ENCODE measurements around the gene PPP1R14D.
A peak's percentile ranks its signal among the peaks of the same experiment; 100 is the strongest.

PPP1R14D gene

DNA sequence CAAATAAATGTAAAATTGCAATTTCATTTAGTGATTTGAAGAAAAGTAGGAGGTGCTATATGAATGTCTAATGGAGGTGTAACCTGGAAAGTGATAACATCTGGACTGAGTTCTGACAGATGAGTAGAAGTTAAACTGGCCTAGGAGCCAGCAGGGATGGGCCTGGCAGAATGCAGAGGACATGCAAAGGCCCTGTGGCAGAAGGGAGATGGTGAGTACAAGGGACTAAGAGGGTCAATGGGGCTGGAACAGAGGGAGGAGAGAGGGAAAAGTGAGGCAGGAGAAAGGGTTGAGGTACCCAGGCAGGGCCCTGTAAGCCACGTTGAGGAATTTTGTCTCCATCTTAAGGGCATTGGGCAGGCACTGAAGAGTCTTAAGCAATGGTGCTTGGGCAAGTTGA is 3.4 kb upstream of the PPP1R14D start:
- TF ChIP-seq, protein P1, sequence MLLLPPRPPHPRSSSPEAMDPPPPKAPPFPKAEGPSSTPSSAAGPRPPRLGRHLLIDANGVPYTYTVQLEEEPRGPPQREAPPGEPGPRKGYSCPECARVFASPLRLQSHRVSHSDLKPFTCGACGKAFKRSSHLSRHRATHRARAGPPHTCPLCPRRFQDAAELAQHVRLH (tag by site-specific recombination; IDR thresholded peaks at IDR 0.05): 0 out of 2 replicates have a peak, but pooled peaks have one; percentile 60
- TF ChIP-seq ZNF132 (tag by site-specific recombination; IDR thresholded peaks at IDR 0.05; ENCODE audit: borderline replicate concordance) (no peak), ZNF600 (tag by site-specific recombination; IDR thresholded peaks at IDR 0.05) (no peak), ZNF121 (tag by site-specific recombination; IDR thresholded peaks at IDR 0.05) (0 out of 2 replicates have a peak, but pooled peaks have one; percentile 12), FEZF1 (tag by site-specific recombination; IDR thresholded peaks at IDR 0.05) (no peak), ZNF596 (tag by site-specific recombination; IDR thresholded peaks at IDR 0.05) (no peak), ZNF623 (tag by site-specific recombination; IDR thresholded peaks at IDR 0.05) (peak; percentile 97), BCL11B (tag by site-specific recombination; IDR thresholded peaks at IDR 0.05; ENCODE audit: low read depth) (no peak)
- TF ChIP-seq, protein P2, sequence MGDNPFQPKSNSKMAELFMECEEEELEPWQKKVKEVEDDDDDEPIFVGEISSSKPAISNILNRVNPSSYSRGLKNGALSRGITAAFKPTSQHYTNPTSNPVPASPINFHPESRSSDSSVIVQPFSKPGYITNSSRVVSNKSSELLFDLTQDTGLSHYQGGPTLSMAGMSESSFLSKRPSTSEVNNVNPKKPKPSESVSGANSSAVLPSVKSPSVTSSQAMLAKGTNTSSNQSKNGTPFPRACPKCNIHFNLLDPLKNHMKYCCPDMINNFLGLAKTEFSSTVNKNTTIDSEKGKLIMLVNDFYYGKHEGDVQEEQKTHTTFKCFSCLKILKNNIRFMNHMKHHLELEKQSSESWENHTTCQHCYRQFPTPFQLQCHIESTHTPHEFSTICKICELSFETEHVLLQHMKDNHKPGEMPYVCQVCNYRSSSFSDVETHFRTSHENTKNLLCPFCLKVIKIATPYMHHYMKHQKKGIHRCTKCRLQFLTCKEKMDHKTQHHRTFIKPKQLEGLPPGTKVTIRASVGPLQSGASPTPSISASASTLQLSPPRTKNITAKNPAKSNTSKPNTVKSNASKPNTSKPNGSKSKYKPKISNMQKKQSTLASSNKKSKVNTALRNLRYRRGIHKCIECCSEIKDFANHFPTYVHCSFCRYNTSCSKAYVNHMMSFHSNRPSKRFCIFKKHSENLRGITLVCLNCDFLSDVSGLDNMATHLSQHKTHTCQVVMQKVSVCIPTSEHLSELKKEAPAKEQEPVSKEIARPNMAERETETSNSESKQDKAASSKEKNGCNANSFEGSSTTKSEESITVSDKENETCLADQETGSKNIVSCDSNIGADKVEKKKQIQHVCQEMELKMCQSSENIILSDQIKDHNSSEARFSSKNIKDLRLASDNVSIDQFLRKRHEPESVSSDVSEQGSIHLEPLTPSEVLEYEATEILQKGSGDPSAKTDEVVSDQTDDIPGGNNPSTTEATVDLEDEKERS (tag by site-specific recombination; IDR thresholded peaks at IDR 0.05): 0 out of 2 replicates have a peak, but pooled peaks have one; percentile 29

DNA sequence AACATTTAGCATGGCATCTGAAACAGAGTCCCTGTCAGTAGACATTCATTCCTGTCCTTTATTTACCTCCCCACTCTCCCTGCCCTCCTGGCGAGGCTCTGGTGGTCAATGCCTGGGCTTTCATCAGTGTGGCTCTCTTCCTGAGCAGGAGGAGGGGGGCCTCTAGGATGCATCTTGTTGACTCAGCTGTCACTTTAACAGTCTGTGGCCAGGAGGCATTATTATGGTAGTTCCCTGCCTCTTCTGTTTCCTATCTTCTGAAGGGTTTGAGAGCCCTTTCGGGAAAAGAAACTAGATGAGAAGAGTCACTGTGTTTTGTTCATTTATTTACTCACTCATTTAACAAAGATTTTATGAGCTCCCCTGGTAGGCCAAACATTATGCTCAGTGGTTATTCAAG is 2.4 kb upstream of the PPP1R14D start:
- TF ChIP-seq GLIS1 (tag by site-specific recombination; IDR thresholded peaks at IDR 0.05): peak; percentile 90
- TF ChIP-seq ZNF335 (tag by site-specific recombination; conservative IDR thresholded peaks at IDR 0.05): no peak
- Histone ChIP-seq H3K27ac (ENCODE audit: extremely low read depth, low read depth, low read length) (no peak overlapping the region), H3K4me3 (ENCODE audit: low read depth, low read length) (no peak overlapping the region), H3K36me3 (ENCODE audit: control insufficient read depth in 2 of 2, insufficient read depth in 1 of 2, low read length in 2 of 2) (no peaks in the 10 kb centered on the region), H3K9me3 (ENCODE audit: control insufficient read depth, insufficient read depth, low read depth, low read length) (no peaks in the 10 kb centered on the region), H3K4me1 (ENCODE audit: control insufficient read depth, insufficient read depth, low read length) (no peaks in the 10 kb centered on the region)
- CTCF ChIA-PET: no interaction called here
- POLR2A ChIA-PET: no interaction called here

More for the DNA sequence above, 3.4 kb upstream of the PPP1R14D start:
- ChIA-PET POLR2A (no interaction called here), CTCF (interaction anchor here (0.6 to 0.7 kb wide), 2 partner anchors 26 to 686 kb away, joined by 3 to 4 read pairs; no protein-coding TSS in a partner anchor)
- Histone ChIP-seq H3K9me3 (ENCODE audit: control insufficient read depth, insufficient read depth, low read depth, low read length) (no peaks in the 10 kb centered on the region), H3K36me3 (ENCODE audit: control insufficient read depth in 2 of 2, insufficient read depth in 1 of 2, low read length in 2 of 2) (no peaks in the 10 kb centered on the region), H3K27ac (ENCODE audit: extremely low read depth, low read depth, low read length) (no peak overlapping the region), H3K4me3 (ENCODE audit: low read depth, low read length) (no peak overlapping the region), H3K4me1 (ENCODE audit: control insufficient read depth, insufficient read depth, low read length) (no peaks in the 10 kb centered on the region)

DNA sequence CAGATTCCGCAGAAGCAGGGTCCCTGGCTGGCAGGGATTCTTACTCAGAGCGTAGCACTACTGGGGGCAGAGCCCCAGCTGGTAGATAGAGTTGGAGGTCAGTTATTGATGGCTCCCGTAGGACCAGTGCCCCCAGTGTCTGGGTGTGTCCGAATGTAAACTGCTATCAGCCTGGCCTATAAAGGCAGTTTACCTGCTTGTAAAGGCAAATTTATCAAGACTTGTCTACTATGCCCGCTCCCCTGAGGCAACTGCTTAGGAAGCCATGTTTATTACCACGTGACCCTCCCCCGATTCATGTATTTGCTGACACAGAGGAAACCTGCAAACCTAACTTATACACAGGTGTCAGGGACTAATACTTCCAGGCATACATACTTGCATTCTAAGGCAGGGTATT is 607 bp upstream of the PPP1R14D start:
- POLR2A ChIA-PET: no interaction called here
- Histone ChIP-seq H3K4me3 (ENCODE audit: low read depth, low read length) (no peak overlapping the region), H3K36me3 (ENCODE audit: control insufficient read depth in 2 of 2, insufficient read depth in 1 of 2, low read length in 2 of 2) (no peaks in the 10 kb centered on the region), H3K4me1 (ENCODE audit: control insufficient read depth, insufficient read depth, low read length) (no peaks in the 10 kb centered on the region), H3K9me3 (ENCODE audit: control insufficient read depth, insufficient read depth, low read depth, low read length) (no peaks in the 10 kb centered on the region), H3K27ac (ENCODE audit: extremely low read depth, low read depth, low read length) (no peak overlapping the region)
- CTCF ChIA-PET: interaction anchor here (0.9 kb wide), 1 partner anchor 29 kb away, joined by 5 read pairs; no protein-coding TSS in a partner anchor
- TF ChIP-seq, protein P3, sequence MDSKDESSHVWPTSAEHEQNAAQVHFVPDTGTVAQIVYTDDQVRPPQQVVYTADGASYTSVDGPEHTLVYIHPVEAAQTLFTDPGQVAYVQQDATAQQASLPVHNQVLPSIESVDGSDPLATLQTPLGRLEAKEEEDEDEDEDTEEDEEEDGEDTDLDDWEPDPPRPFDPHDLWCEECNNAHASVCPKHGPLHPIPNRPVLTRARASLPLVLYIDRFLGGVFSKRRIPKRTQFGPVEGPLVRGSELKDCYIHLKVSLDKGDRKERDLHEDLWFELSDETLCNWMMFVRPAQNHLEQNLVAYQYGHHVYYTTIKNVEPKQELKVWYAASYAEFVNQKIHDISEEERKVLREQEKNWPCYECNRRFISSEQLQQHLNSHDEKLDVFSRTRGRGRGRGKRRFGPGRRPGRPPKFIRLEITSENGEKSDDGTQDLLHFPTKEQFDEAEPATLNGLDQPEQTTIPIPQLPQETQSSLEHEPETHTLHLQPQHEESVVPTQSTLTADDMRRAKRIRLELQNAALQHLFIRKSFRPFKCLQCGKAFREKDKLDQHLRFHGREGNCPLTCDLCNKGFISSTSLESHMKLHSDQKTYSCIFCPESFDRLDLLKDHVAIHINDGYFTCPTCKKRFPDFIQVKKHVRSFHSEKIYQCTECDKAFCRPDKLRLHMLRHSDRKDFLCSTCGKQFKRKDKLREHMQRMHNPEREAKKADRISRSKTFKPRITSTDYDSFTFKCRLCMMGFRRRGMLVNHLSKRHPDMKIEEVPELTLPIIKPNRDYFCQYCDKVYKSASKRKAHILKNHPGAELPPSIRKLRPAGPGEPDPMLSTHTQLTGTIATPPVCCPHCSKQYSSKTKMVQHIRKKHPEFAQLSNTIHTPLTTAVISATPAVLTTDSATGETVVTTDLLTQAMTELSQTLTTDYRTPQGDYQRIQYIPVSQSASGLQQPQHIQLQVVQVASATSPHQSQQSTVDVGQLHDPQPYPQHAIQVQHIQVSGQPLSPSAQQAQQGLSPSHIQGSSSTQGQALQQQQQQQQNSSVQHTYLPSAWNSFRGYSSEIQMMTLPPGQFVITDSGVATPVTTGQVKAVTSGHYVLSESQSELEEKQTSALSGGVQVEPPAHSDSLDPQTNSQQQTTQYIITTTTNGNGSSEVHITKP (tag by site-specific recombination; IDR thresholded peaks at IDR 0.05): peak; percentile 45; the same call in 1 of the 2 replicates
- TF ChIP-seq ZNF76 (tag by site-specific recombination; IDR thresholded peaks at IDR 0.05; ENCODE audit: borderline replicate concordance, low read depth): no peak

All from HEK293 (cell line).